Limb (tissue), 2 donors: Measurements from ENCODE around the gene MOCS3.

Source experiments
- DNase-seq, 2 donors: peaks; one replicate each; pipeline ENCODE4 v3.0.0-alpha.2; 2016; ENCODE audit errors: extremely low spot score in 2 of 2

Gene MOCS3

DNA sequence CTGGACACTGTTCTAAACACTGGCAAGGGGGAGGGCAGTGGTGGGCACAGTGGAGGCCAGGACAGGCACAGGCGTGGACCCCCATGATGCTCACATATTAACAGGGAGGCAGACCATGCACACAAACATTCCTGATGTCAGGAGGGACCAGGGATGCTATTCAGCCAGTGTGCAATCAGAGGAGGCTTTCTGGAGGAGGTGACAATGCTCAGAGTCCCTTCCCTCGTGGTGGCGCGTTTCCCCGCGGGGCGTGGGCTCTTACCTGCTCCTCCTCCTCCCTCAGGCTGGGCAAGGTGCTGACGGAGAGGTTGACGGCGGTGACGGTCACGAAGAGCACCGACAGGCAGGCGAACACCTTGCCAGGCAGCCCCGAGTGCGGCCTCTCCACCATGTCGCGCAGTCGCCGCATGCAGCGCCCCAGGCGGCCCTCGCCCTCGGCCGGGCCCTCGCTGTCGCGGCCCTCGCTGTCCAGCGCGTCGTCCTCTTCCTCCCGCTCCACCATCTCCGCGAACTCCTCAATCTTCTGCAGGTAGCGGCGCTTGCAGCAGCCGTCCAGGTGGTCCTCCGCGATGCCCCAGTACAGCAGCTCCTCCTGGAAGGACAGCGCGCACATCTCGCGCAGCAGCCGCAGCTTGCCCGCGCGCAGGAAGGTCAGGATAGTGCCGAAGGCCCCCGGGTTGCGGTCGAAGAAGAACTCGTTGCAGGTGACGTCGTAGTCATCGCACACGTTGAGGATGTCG is 50.9 kb downstream of the MOCS3 start:
- no peak for DNase-seq

DNA sequence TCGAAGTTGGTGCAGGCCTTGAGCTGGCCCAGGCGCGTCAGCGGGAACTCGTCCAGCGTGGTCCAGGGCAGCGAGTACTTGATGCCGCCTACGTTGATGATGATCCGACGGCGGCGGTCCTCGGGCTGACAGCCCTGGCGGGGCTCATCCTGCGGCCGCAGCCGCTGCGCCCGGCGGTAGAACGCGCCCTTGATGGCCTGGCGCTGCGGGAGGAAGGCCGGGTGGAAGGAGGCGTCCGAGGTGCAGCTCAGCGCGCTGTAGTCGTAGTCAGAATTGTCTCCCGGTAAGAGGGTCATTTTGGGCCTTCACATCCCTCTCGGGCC is 51.4 kb downstream of the MOCS3 start:
- DNase-seq: no peak

DNA sequence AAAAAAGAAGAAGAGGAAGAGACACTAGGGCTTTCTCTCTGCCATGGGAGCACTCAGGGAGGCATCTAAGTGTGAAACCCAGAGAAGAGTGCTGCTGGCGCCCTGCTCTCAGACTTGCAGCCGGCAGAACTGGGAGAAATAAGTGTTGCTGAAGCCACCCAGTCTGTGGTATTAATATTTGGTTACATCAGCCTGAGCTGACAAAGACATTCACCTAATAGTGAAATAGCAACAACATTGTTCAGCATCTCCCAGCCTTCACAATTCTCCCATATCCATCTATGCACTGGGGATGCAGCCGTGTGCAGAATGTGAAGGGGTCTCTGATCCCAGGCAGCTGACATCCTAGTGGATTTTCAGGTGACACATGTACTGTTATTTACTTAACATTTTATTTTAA is 52.3 kb downstream of the MOCS3 start:
- DNase-seq: no peak

DNA sequence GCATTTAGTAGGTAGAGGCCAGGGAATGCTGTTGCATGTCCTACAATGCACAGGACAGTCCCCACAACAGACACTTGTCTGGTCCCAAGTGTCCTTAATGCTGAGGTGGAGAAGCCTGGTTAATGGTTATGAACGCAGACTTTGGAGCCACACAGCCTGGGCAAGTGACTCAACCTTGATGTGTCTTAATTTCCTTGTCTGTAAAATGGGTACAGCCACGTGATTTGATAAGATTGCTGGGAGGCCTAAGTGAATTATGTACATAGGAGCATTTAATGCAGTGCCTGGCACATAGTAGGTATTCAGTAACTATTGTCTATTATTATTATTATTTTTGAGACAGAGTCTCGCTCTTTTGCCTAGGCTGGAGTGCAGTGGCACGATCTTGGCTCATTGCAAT is 52.9 kb downstream of the MOCS3 start:
- no peak for DNase-seq

DNA sequence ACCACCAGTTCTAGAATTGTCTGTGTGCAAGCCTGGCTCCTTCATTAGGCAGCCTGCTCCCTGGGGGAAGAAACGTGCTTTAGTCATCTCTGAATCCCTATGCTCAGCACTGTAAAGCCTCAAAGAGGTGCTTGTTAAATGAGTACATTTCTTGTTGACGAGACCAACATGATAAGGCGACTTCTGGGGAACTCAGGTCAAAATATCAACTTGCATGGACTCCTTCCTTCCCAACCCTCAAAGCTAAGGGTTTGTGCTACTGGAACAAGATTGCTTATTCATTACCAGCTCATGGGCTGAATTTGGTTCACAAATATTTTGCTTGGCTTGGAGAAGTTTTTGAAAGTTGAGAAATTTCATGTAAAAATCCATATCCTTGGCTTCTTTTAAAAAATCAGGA is 53.7 kb downstream of the MOCS3 start:
- DNase-seq: no peak
